Measurements from ENCODE around the gene MICA.
"Not testable (repeated sequence)": the region's sequence is repeated elsewhere in the genome, so short reads cannot be mapped to it uniquely, and the experiment has no call there.

MICA gene

GRCh38 chr6:31419842-31420241 lies 16.4 kb downstream of the MICA start:
- Histone ChIP-seq H3K36me3 (ENCODE audit: control insufficient read depth, low read depth, low read length) (no peaks in the 10 kb centered on the region), H3K9ac (ENCODE audit: low read length) (no peak overlapping the region), H3K9me3 (ENCODE audit: control insufficient read depth, low read depth, low read length) (no peaks in the 10 kb centered on the region), H3K27ac (ENCODE audit: low read length) (no peak overlapping the region), H3K27me3 (ENCODE audit: control insufficient read depth, insufficient read depth, low read length) (no peaks in the 10 kb centered on the region), H3K4me1 (ENCODE audit: control insufficient read depth, low read depth, low read length) (no peaks in the 10 kb centered on the region), H3K4me3 (ENCODE audit: low read length) (no peak overlapping the region)

- H3K9me3 ChIP-seq (ENCODE audit: control insufficient read depth, low read depth, low read length): no peaks in the 10 kb centered on the region
- no peak overlapping the region for H3K4me3 ChIP-seq (ENCODE audit: low read length)
- H3K27ac ChIP-seq (ENCODE audit: low read length): no peak overlapping the region
- no peak overlapping the region for H3K9ac ChIP-seq (ENCODE audit: low read length)
- no peaks in the 10 kb centered on the region for H3K36me3 ChIP-seq (ENCODE audit: control insufficient read depth, low read depth, low read length)
- H3K4me1 ChIP-seq (ENCODE audit: control insufficient read depth, low read depth, low read length): no peaks in the 10 kb centered on the region
- no peaks in the 10 kb centered on the region for H3K27me3 ChIP-seq (ENCODE audit: control insufficient read depth, insufficient read depth, low read length)
Observed at GRCh38 chr6:31420546-31420945, 17.2 kb downstream of the MICA start.

GRCh38 chr6:31422587-31422986 lies 19.2 kb downstream of the MICA start:
- Histone ChIP-seq H3K36me3 (ENCODE audit: control insufficient read depth, low read depth, low read length) (no peaks in the 10 kb centered on the region), H3K9ac (ENCODE audit: low read length) (no peak overlapping the region), H3K27ac (ENCODE audit: low read length) (no peak overlapping the region), H3K27me3 (ENCODE audit: control insufficient read depth, insufficient read depth, low read length) (no peaks in the 10 kb centered on the region), H3K9me3 (ENCODE audit: control insufficient read depth, low read depth, low read length) (no peaks in the 10 kb centered on the region), H3K4me1 (ENCODE audit: control insufficient read depth, low read depth, low read length) (no peaks in the 10 kb centered on the region), H3K4me3 (ENCODE audit: low read length) (no peak overlapping the region)

GRCh38 chr6:31423550-31423949 lies 20.2 kb downstream of the MICA start:
- H3K9me3 ChIP-seq (ENCODE audit: control insufficient read depth, low read depth, low read length): no peaks in the 10 kb centered on the region
- no peak overlapping the region for H3K9ac ChIP-seq (ENCODE audit: low read length)
- no peak overlapping the region for H3K4me3 ChIP-seq (ENCODE audit: low read length)
- no peak overlapping the region for H3K27ac ChIP-seq (ENCODE audit: low read length)
- no peaks in the 10 kb centered on the region for H3K27me3 ChIP-seq (ENCODE audit: control insufficient read depth, insufficient read depth, low read length)
- H3K4me1 ChIP-seq (ENCODE audit: control insufficient read depth, low read depth, low read length): no peaks in the 10 kb centered on the region
- H3K36me3 ChIP-seq (ENCODE audit: control insufficient read depth, low read depth, low read length): no peaks in the 10 kb centered on the region

GRCh38 chr6:31426395-31427354 lies 23.3 kb downstream of the MICA start:
- no peaks in the 10 kb centered on the region for H3K4me1 ChIP-seq (ENCODE audit: control insufficient read depth, low read depth, low read length)
- H3K36me3 ChIP-seq (ENCODE audit: control insufficient read depth, low read depth, low read length): no peaks in the 10 kb centered on the region
- H3K9me3 ChIP-seq (ENCODE audit: control insufficient read depth, low read depth, low read length): no peaks in the 10 kb centered on the region
- no peaks in the 10 kb centered on the region for H3K27me3 ChIP-seq (ENCODE audit: control insufficient read depth, insufficient read depth, low read length)
- no peak overlapping the region for H3K9ac ChIP-seq (ENCODE audit: low read length)
- no peak overlapping the region for H3K4me3 ChIP-seq (ENCODE audit: low read length)
- no peak overlapping the region for H3K27ac ChIP-seq (ENCODE audit: low read length)

- no peak overlapping the region for H3K4me3 ChIP-seq (ENCODE audit: low read length)
- no peak overlapping the region for H3K9ac ChIP-seq (ENCODE audit: low read length)
- H3K9me3 ChIP-seq (ENCODE audit: control insufficient read depth, low read depth, low read length): no peaks in the 10 kb centered on the region
- no peaks in the 10 kb centered on the region for H3K36me3 ChIP-seq (ENCODE audit: control insufficient read depth, low read depth, low read length)
- H3K27ac ChIP-seq (ENCODE audit: low read length): no peak overlapping the region
- H3K4me1 ChIP-seq (ENCODE audit: control insufficient read depth, low read depth, low read length): no peaks in the 10 kb centered on the region
- no peaks in the 10 kb centered on the region for H3K27me3 ChIP-seq (ENCODE audit: control insufficient read depth, insufficient read depth, low read length)
Observed at GRCh38 chr6:31430449-31430848, 27.1 kb downstream of the MICA start.

- H3K27me3 ChIP-seq (ENCODE audit: control insufficient read depth, insufficient read depth, low read length): peaks cover 11% of the 10 kb centered on the region
- not testable (repeated sequence) for H3K27ac ChIP-seq (ENCODE audit: low read length); H3K9ac ChIP-seq (ENCODE audit: low read length); H3K9me3 ChIP-seq (ENCODE audit: control insufficient read depth, low read depth, low read length); H3K36me3 ChIP-seq (ENCODE audit: control insufficient read depth, low read depth, low read length); H3K4me3 ChIP-seq (ENCODE audit: low read length); H3K4me1 ChIP-seq (ENCODE audit: control insufficient read depth, low read depth, low read length)
Observed at GRCh38 chr6:31435051-31435450, 31.7 kb downstream of the MICA start.

- no peak overlapping the region for H3K9ac ChIP-seq (ENCODE audit: low read length)
- no peak overlapping the region for H3K27ac ChIP-seq (ENCODE audit: low read length)
- H3K27me3 ChIP-seq (ENCODE audit: control insufficient read depth, insufficient read depth, low read length): peaks cover 43% of the 10 kb centered on the region
- no peaks in the 10 kb centered on the region for H3K4me1 ChIP-seq (ENCODE audit: control insufficient read depth, low read depth, low read length)
- H3K9me3 ChIP-seq (ENCODE audit: control insufficient read depth, low read depth, low read length): peaks cover 5% of the 10 kb centered on the region
- H3K36me3 ChIP-seq (ENCODE audit: control insufficient read depth, low read depth, low read length): no peaks in the 10 kb centered on the region
- H3K4me3 ChIP-seq (ENCODE audit: low read length): no peak overlapping the region
Observed at GRCh38 chr6:31438222-31438621, 34.8 kb downstream of the MICA start.

GRCh38 chr6:31438677-31439076 lies 35.3 kb downstream of the MICA start:
- H3K9me3 ChIP-seq (ENCODE audit: control insufficient read depth, low read depth, low read length): peaks cover 5% of the 10 kb centered on the region
- no peak overlapping the region for H3K27ac ChIP-seq (ENCODE audit: low read length)
- H3K27me3 ChIP-seq (ENCODE audit: control insufficient read depth, insufficient read depth, low read length): peaks cover 47% of the 10 kb centered on the region
- H3K36me3 ChIP-seq (ENCODE audit: control insufficient read depth, low read depth, low read length): no peaks in the 10 kb centered on the region
- H3K4me3 ChIP-seq (ENCODE audit: low read length): no peak overlapping the region
- H3K9ac ChIP-seq (ENCODE audit: low read length): no peak overlapping the region
- no peaks in the 10 kb centered on the region for H3K4me1 ChIP-seq (ENCODE audit: control insufficient read depth, low read depth, low read length)

- Histone ChIP-seq H3K36me3 (ENCODE audit: control insufficient read depth, low read depth, low read length) (no peaks in the 10 kb centered on the region), H3K9me3 (ENCODE audit: control insufficient read depth, low read depth, low read length) (peaks cover 5% of the 10 kb centered on the region), H3K9ac (ENCODE audit: low read length) (no peak overlapping the region), H3K4me1 (ENCODE audit: control insufficient read depth, low read depth, low read length) (no peaks in the 10 kb centered on the region), H3K4me3 (ENCODE audit: low read length) (no peak overlapping the region), H3K27me3 (ENCODE audit: control insufficient read depth, insufficient read depth, low read length) (peaks cover 63% of the 10 kb centered on the region), H3K27ac (ENCODE audit: low read length) (no peak overlapping the region)
Observed at GRCh38 chr6:31441365-31442267, 38.2 kb downstream of the MICA start.

- no peak overlapping the region for H3K27ac ChIP-seq (ENCODE audit: low read length)
- no peaks in the 10 kb centered on the region for H3K36me3 ChIP-seq (ENCODE audit: control insufficient read depth, low read depth, low read length)
- H3K4me1 ChIP-seq (ENCODE audit: control insufficient read depth, low read depth, low read length): no peaks in the 10 kb centered on the region
- no peaks in the 10 kb centered on the region for H3K9me3 ChIP-seq (ENCODE audit: control insufficient read depth, low read depth, low read length)
- peaks cover 43% of the 10 kb centered on the region for H3K27me3 ChIP-seq (ENCODE audit: control insufficient read depth, insufficient read depth, low read length)
- H3K9ac ChIP-seq (ENCODE audit: low read length): no peak overlapping the region
- H3K4me3 ChIP-seq (ENCODE audit: low read length): no peak overlapping the region
Observed at GRCh38 chr6:31446481-31446880, 43.1 kb downstream of the MICA start.
